Neuronal stem cell (in vitro differentiated cells): Measurements from ENCODE around the gene GJC1.

Source experiments
- DNase-seq: peaks from one replicate; pipeline ENCODE4 v3.0.0-alpha.2; 2013; ENCODE audit warnings: low spot score
- H2AFZ ChIP-seq: one replicate; pipeline ENCODE4 v1.6.1; 2013; ENCODE audit warnings: mild to moderate bottlenecking, low read length, inconsistent platforms
- H2AK5ac ChIP-seq: 2 replicates; pipeline ENCODE4 v1.6.1; 2013; ENCODE audit warnings: low read depth, mild to moderate bottlenecking, inconsistent platforms, low read length, moderate library complexity, mixed read lengths
- H2BK120ac ChIP-seq: 2 replicates; pipeline ENCODE4 v1.6.1; 2013; ENCODE audit warnings: low read depth, mild to moderate bottlenecking, inconsistent platforms, low read length, moderate library complexity, mixed read lengths
- H2BK12ac ChIP-seq: one replicate; pipeline ENCODE4 v1.6.1; 2013; ENCODE audit warnings: low read length, inconsistent platforms
- H2BK15ac ChIP-seq: 2 replicates; pipeline ENCODE4 v1.6.1; 2013; ENCODE audit warnings: mild to moderate bottlenecking, low read length, inconsistent platforms, mixed read lengths
- H2BK5ac ChIP-seq: one replicate; pipeline ENCODE4 v1.6.1; 2013; ENCODE audit warnings: inconsistent platforms, mild to moderate bottlenecking, low read length, moderate library complexity
- H3K14ac ChIP-seq: one replicate; pipeline ENCODE4 v1.6.1; 2013; ENCODE audit warnings: low read length, inconsistent platforms
- H3K18ac ChIP-seq: 2 replicates; pipeline ENCODE4 v1.6.1; 2013; ENCODE audit warnings: low read length, inconsistent platforms
- H3K23ac ChIP-seq: 2 replicates; pipeline ENCODE4 v1.6.1; 2013; ENCODE audit warnings: low read depth, mild to moderate bottlenecking, mixed read lengths, low read length, inconsistent platforms; ENCODE audit not compliant: poor library complexity
- H3K27ac ChIP-seq: replicated peaks from 3 replicates; pipeline ENCODE4 v1.5.1; 2013; ENCODE audit warnings: low read length, inconsistent platforms
- H3K27me3 ChIP-seq, 3 experiments: 2 replicates each; pipeline ENCODE4 v1.6.1; 2013; ENCODE audit warnings: low read length in 3 of 3, mild to moderate bottlenecking in 2 of 3, inconsistent platforms in 1 of 3, low read depth in 1 of 3, mixed read lengths in 1 of 3, moderate library complexity in 1 of 3; ENCODE audit not compliant: control insufficient read depth in 3 of 3, insufficient read depth in 3 of 3
- H3K36me3 ChIP-seq, 2 donors: replicated peaks in 1 of 2; 2 replicates each; pipeline ENCODE4 v1.6.1; 2013; ENCODE audit warnings: low read length in 2 of 2; ENCODE audit not compliant: control insufficient read depth in 2 of 2, insufficient read depth in 2 of 2
- H3K4ac ChIP-seq: 2 replicates; pipeline ENCODE4 v1.6.1; 2013; ENCODE audit warnings: inconsistent platforms, mild to moderate bottlenecking, low read length, moderate library complexity
- H3K4me1 ChIP-seq, 2 donors: 1 replicate in 1 of 2; 2 replicates in 1 of 2; pipeline ENCODE4 v1.6.1; 2013; ENCODE audit warnings: low read length in 2 of 2, low read depth in 1 of 2; ENCODE audit not compliant: control insufficient read depth in 2 of 2, insufficient read depth in 1 of 2
- H3K4me2 ChIP-seq: one replicate; pipeline ENCODE4 v1.6.1; 2013; ENCODE audit warnings: mild to moderate bottlenecking, low read length, inconsistent platforms; ENCODE audit not compliant: insufficient read depth, poor library complexity, severe bottlenecking
- H3K4me3 ChIP-seq, 2 donors: 2 replicates each; pipeline ENCODE4 v1.5.1; 2013; ENCODE audit warnings: low read length in 2 of 2, mild to moderate bottlenecking in 2 of 2, inconsistent platforms in 1 of 2, moderate library complexity in 1 of 2
- H3K79me1 ChIP-seq: one replicate; pipeline ENCODE4 v1.6.1; 2013; ENCODE audit warnings: low read depth, mild to moderate bottlenecking, inconsistent platforms, low read length, moderate library complexity
- H3K9ac ChIP-seq: one replicate; pipeline ENCODE4 v1.6.1; 2013; ENCODE audit warnings: mild to moderate bottlenecking, low read depth, low read length, inconsistent platforms; ENCODE audit not compliant: poor library complexity
- H3K9me3 ChIP-seq, 2 donors: replicated peaks in 1 of 2; 2 replicates each; pipeline versions ENCODE3 to v1.6.1; 2013; ENCODE audit warnings: low read length in 2 of 2, mild to moderate bottlenecking in 2 of 2, inconsistent platforms in 1 of 2, low read depth in 1 of 2, mixed read lengths in 1 of 2, moderate library complexity in 1 of 2; ENCODE audit not compliant: control insufficient read depth in 2 of 2, insufficient read depth in 1 of 2
- H4K8ac ChIP-seq: one replicate; pipeline ENCODE4 v1.6.1; 2013; ENCODE audit warnings: low read depth, mild to moderate bottlenecking, inconsistent platforms, low read length, moderate library complexity
- H4K91ac ChIP-seq: one replicate; pipeline ENCODE4 v1.6.1; 2013; ENCODE audit warnings: low read length, low read depth, mild to moderate bottlenecking, inconsistent platforms; ENCODE audit not compliant: poor library complexity
- WGBS, 2 donors: extraction: QIAGEN DNeasy Blood & Tissue Kit; methylation state at CpG; one replicate each; pipeline ENCODE4 v1.1.7; 2013; ENCODE audit warnings: missing lambda C conversion rate in 2 of 2, mixed read lengths in 1 of 2; ENCODE audit not compliant: insufficient read length in 2 of 2, insufficient replicate concordance in 1 of 2; ENCODE audit errors: extremely low coverage in 2 of 2; 5-methylcytosine and 5-hydroxymethylcytosine counted together

GJC1 gene

GRCh38 chr17:44752953-44753861 lies 76.9 kb downstream of the GJC1 start:
- Histone ChIP-seq H3K4me3 (no peak overlapping the region), H3K27me3 (peaks cover 1 to 13% (median 9%) of the 10 kb centered on the region in 3 experiments), H3K36me3 (peaks cover 13 to 39% of the 10 kb centered on the region in 2 donors), H3K27ac (no peak overlapping the region), H3K9me3 (peaks cover 0 to 3% of the 10 kb centered on the region in 2 donors), H2BK5ac (peak overlapping the region; percentile 46), H4K8ac (no peak overlapping the region), H3K18ac (no peak overlapping the region), H2AK5ac (no peak overlapping the region), H2BK120ac (no peak overlapping the region), H4K91ac (no peak overlapping the region), H3K4me1 (no peaks in the 10 kb centered on the region), H3K4ac (no peak overlapping the region), H3K79me1 (no peaks in the 10 kb centered on the region), H2BK12ac (no peak overlapping the region), H3K23ac (no peak overlapping the region), H3K4me2 (no peak overlapping the region), H3K14ac (no peak overlapping the region), H2AFZ (no peak overlapping the region), H3K9ac (peak overlapping the region; percentile 21), H2BK15ac (no peak overlapping the region)
- no CpG with 5 or more reads among the region's 17 CpGs for WGBS, 2 donors
- no peak for DNase-seq

GRCh38 chr17:44751806-44752205 lies 78.3 kb downstream of the GJC1 start:
- peaks cover 0 to under 1% (median 0%) of the 10 kb centered on the region in 3 experiments for H3K27me3 ChIP-seq
- H2BK120ac ChIP-seq = no peak overlapping the region
- H4K8ac ChIP-seq = no peak overlapping the region
- H2AK5ac ChIP-seq = no peak overlapping the region
- H3K18ac ChIP-seq = no peak overlapping the region
- H2BK12ac ChIP-seq = no peak overlapping the region
- DNase-seq = no peak
- H3K27ac ChIP-seq = no peak overlapping the region
- H3K9ac ChIP-seq = no peak overlapping the region
- no peak overlapping the region for H4K91ac ChIP-seq
- no peak overlapping the region for H2BK5ac ChIP-seq
- no peak overlapping the region for H2BK15ac ChIP-seq
- no peaks in the 10 kb centered on the region for H3K4me1 ChIP-seq
- no peak overlapping the region for H3K23ac ChIP-seq
- no peaks in the 10 kb centered on the region for H3K9me3 ChIP-seq
- H3K4me2 ChIP-seq = no peak overlapping the region
- H2AFZ ChIP-seq = no peak overlapping the region
- no peak overlapping the region for H3K4ac ChIP-seq
- H3K4me3 ChIP-seq = no peak overlapping the region
- H3K36me3 ChIP-seq = peaks cover 27 to 53% of the 10 kb centered on the region in 2 donors
- H3K14ac ChIP-seq = no peak overlapping the region
- no CpG with 5 or more reads among the region's 10 CpGs for WGBS, 2 donors
- no peaks in the 10 kb centered on the region for H3K79me1 ChIP-seq

DNA sequence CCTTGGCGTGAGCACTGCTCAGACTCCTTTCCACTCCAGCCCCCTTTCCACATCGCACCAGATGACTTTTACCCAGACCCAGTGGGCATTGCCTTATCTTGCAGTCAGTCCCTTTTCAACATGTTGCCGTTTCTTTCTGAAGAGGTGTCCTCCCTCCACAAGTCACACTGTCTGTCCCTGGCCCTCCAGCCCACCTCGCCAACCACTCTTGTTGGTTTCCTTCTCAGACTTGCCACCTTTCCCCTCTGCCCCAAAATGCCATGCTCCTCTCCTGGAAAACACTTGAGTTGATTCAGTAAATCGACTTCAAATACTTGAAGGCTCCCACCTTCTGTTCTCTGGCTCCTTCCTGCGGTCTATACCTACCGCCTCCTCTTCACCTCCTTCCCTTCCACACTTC lies 78.8 kb downstream of the GJC1 start:
- no peak overlapping the region for H3K4me3 ChIP-seq
- peaks cover 28 to 58% of the 10 kb centered on the region in 2 donors for H3K36me3 ChIP-seq
- H3K4ac ChIP-seq = no peak overlapping the region
- no peaks in the 10 kb centered on the region for H3K4me1 ChIP-seq
- no peaks in the 10 kb centered on the region for H3K79me1 ChIP-seq
- no peak overlapping the region for H2BK5ac ChIP-seq
- no peak overlapping the region for H2BK12ac ChIP-seq
- H3K18ac ChIP-seq = no peak overlapping the region
- no peak overlapping the region for H4K91ac ChIP-seq
- no peak overlapping the region for H3K4me2 ChIP-seq
- no CpG with 5 or more reads among the region's 7 CpGs for WGBS, 2 donors
- H2BK15ac ChIP-seq = no peak overlapping the region
- H3K27ac ChIP-seq = no peak overlapping the region
- no peak for DNase-seq
- no peaks in the 10 kb centered on the region for H3K27me3 ChIP-seq
- H3K14ac ChIP-seq = no peak overlapping the region
- no peak overlapping the region for H2BK120ac ChIP-seq
- no peak overlapping the region for H2AFZ ChIP-seq
- no peak overlapping the region for H2AK5ac ChIP-seq
- no peak overlapping the region for H4K8ac ChIP-seq
- no peaks in the 10 kb centered on the region for H3K9me3 ChIP-seq
- H3K9ac ChIP-seq = peak overlapping the region; percentile 5
- H3K23ac ChIP-seq = no peak overlapping the region

DNA sequence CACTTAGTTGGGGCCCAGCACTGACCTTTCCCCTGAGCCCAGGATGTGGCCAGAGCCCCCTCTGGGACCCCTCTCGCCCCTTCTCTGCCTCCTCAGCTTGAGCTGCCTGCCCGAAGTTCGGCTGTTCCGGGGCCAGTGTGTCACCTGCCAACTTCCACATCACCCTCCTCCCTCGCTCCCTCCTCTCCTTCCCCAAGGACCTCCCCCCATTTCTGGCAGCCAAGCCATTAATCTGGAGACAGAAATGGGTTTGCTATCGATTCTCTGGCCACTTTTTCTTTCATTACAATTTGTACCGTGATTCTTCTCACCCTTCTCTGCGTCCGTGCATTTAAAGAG lies 80.1 kb downstream of the GJC1 start:
- H2BK120ac ChIP-seq = no peak overlapping the region
- no peak overlapping the region for H4K8ac ChIP-seq
- no peak overlapping the region for H2AK5ac ChIP-seq
- peaks cover 30 to 62% of the 10 kb centered on the region in 2 donors for H3K36me3 ChIP-seq
- H3K4me1 ChIP-seq = no peaks in the 10 kb centered on the region
- H3K9me3 ChIP-seq = no peaks in the 10 kb centered on the region
- H4K91ac ChIP-seq = no peak overlapping the region
- no peak overlapping the region for H2BK15ac ChIP-seq
- H3K23ac ChIP-seq = no peak overlapping the region
- no peaks in the 10 kb centered on the region for H3K79me1 ChIP-seq
- WGBS, 2 donors = no CpG with 5 or more reads among the region's 9 CpGs
- no peak overlapping the region for H2AFZ ChIP-seq
- H3K27ac ChIP-seq = no peak overlapping the region
- H2BK5ac ChIP-seq = no peak overlapping the region
- no peak for DNase-seq
- no peaks in the 10 kb centered on the region for H3K27me3 ChIP-seq
- peak overlapping the region; percentile 38 for H3K14ac ChIP-seq
- H3K4ac ChIP-seq = no peak overlapping the region
- no peak overlapping the region for H3K9ac ChIP-seq
- no peak overlapping the region for H3K18ac ChIP-seq
- H3K4me2 ChIP-seq = no peak overlapping the region
- no peak overlapping the region for H3K4me3 ChIP-seq
- H2BK12ac ChIP-seq = no peak overlapping the region
